HepG2 (cell line): ENCODE measurements around the gene RARRES1. TPM values are rescaled to one million over a fixed set of nuclear protein-coding genes. Genes with fewer than 3 reads are reported as not detected.

Experiments used
- ATAC-seq: fragments of 200-7000 bp; cut with Tn5 transposase; 3 replicates; pipeline ENCODE4 v1.9.1; 2020; ENCODE audit warnings: mild to moderate bottlenecking, moderate library complexity
- BruUV-seq: library from RNA; stranded (reverse); fragments of 400-500 nt; replicated peaks from 2 replicates; lab custom pipeline; 2021; lab: Mats Ljungman, UMichigan
- CTCF ChIA-PET: fragments of 300-600 bp; formaldehyde crosslinking; extraction: SDS; loops from one replicate; lab custom pipeline; 2021; ENCODE audit warnings: low total read pairs, inconsistent platforms, low intra/inter-chr PET ratio; lab: Yijun Ruan, JAX
- POLR2A ChIA-PET: fragments of 350-600 bp; sonication (Branson Sonifier 250); formaldehyde crosslinking; loops from one replicate; lab custom pipeline; 2020; ENCODE audit warnings: antibody characterized with exemption, inconsistent platforms; lab: Yijun Ruan, JAX
- DNase-seq: peaks from one replicate; pipeline ENCODE4 v3.0.0-alpha.2; 2015; ENCODE audit warnings: low spot score
- FAIRE-seq: peaks from 3 replicates; lab custom pipeline; 2011; peaks lifted over from hg19 to GRCh38; lab: Jason Lieb, UNC
- H2AFZ ChIP-seq: one replicate; pipeline ENCODE4 v1.6.1; 2011; ENCODE audit warnings: low read length, inconsistent platforms
- H3K27ac ChIP-seq: fragments of 300-600 bp; 3 replicates; pipeline ENCODE4 v1.8.0; 2011; ENCODE audit warnings: mixed run types, mild to moderate bottlenecking, mixed read lengths, low read length, inconsistent platforms; ENCODE audit not compliant: insufficient read depth; ENCODE audit errors: extremely low read length
- H3K27me3 ChIP-seq, 2 experiments: fragments of 200-600 bp in 1 of 2; 2 replicates in 1 of 2; 3 replicates in 1 of 2; pipeline versions ENCODE4 v1.6.0 to v1.8.0; 2011; ENCODE audit warnings: low read length in 2 of 2, mild to moderate bottlenecking in 2 of 2, moderate library complexity in 2 of 2, inconsistent platforms in 1 of 2; ENCODE audit not compliant: insufficient read depth in 2 of 2, control insufficient read depth in 1 of 2
- H3K36me3 ChIP-seq, 2 experiments: fragments of 200-600 bp in 1 of 2; replicated peaks in 1 of 2; 2 replicates in 1 of 2; 3 replicates in 1 of 2; pipeline versions ENCODE4 v1.5.1 to v1.8.0; 2011; ENCODE audit warnings: low read length in 2 of 2, inconsistent platforms in 1 of 2; ENCODE audit not compliant: insufficient read depth in 2 of 2, control insufficient read depth in 1 of 2
- H3K4me1 ChIP-seq: 2 replicates; pipeline ENCODE4 v1.5.1; 2012; ENCODE audit warnings: low read length, inconsistent platforms; ENCODE audit not compliant: insufficient read depth
- H3K4me2 ChIP-seq: 2 replicates; pipeline ENCODE4 v1.6.0; 2011; ENCODE audit warnings: low read depth, low read length, inconsistent platforms
- H3K4me3 ChIP-seq, 3 experiments: fragments of 200-600 bp in 1 of 3; sonication (generic), shearing (Covaris generic) in 1 of 3; replicated peaks in 1 of 3; 2 replicates each; pipeline ENCODE4 v1.5.1; 2011 to 2016; ENCODE audit warnings: low read length in 3 of 3, inconsistent platforms in 2 of 3, low read depth in 2 of 3, mild to moderate bottlenecking in 2 of 3, control low read depth in 1 of 3, mixed read lengths in 1 of 3; ENCODE audit not compliant: insufficient read depth in 1 of 3
- H3K79me2 ChIP-seq: one replicate; pipeline ENCODE4 v1.6.1; 2011; ENCODE audit warnings: low read length, inconsistent platforms; ENCODE audit not compliant: insufficient read depth
- H3K9ac ChIP-seq: 2 replicates; pipeline ENCODE4 v1.6.0; 2011; ENCODE audit warnings: mild to moderate bottlenecking, low read depth, low read length, inconsistent platforms; ENCODE audit not compliant: insufficient read depth
- H3K9me3 ChIP-seq: 2 replicates; pipeline ENCODE4 v1.5.1; 2012; ENCODE audit warnings: mild to moderate bottlenecking, low read length
- H4K20me1 ChIP-seq: 2 replicates; pipeline ENCODE4 v1.6.0; 2011; ENCODE audit warnings: inconsistent platforms, mild to moderate bottlenecking, low read length, moderate library complexity; ENCODE audit not compliant: insufficient read depth
- ATM ChIP-seq: fragments of 450-650 bp; IDR thresholded peaks from 2 replicates; pipeline ENCODE4 v1.7.1; 2017; ENCODE audit warnings: mild to moderate bottlenecking, borderline replicate concordance
- FOXC1 ChIP-seq: sonication (generic); formaldehyde crosslinking; IDR thresholded peaks from 2 replicates; pipeline ENCODE4 v1.8.0; 2022; ENCODE audit warnings: mild to moderate bottlenecking, missing genetic modification reagents, borderline replicate concordance
- GATA4 ChIP-seq: sonication (generic); IDR thresholded peaks from 2 replicates; pipeline ENCODE4 v1.6.1; 2016; ENCODE audit warnings: antibody characterized with exemption, low read depth, borderline replicate concordance
- IRF2 ChIP-seq: IDR thresholded peaks from 2 replicates; pipeline ENCODE4 v1.6.1; 2018; ENCODE audit warnings: missing genetic modification reagents, missing compliant biosample characterization
- KLF13 ChIP-seq: sonication (generic); formaldehyde crosslinking; IDR thresholded peaks from 2 replicates; pipeline ENCODE4 v1.4.0; 2020; ENCODE audit warnings: mild to moderate bottlenecking, missing genetic modification reagents
- SMAD1 ChIP-seq: sonication (generic); formaldehyde crosslinking; IDR thresholded peaks from 2 replicates; pipeline ENCODE4 v1.4.0; 2020; ENCODE audit warnings: missing genetic modification reagents, low read depth, mild to moderate bottlenecking, borderline replicate concordance
- TARDBP ChIP-seq: sonication (generic); formaldehyde crosslinking; IDR thresholded peaks from 2 replicates; pipeline ENCODE4 v1.8.0; 2022; ENCODE audit warnings: mild to moderate bottlenecking, missing genetic modification reagents
- TGIF2 ChIP-seq: IDR thresholded peaks from 2 replicates; pipeline ENCODE4 v1.6.1; 2016; ENCODE audit warnings: control low read depth, missing compliant biosample characterization
- ZFP36 ChIP-seq: fragments of 150-350 bp; IDR thresholded peaks from 2 replicates; pipeline ENCODE4 v1.6.1; 2018; ENCODE audit warnings: borderline replicate concordance, low read length, low read depth; ENCODE audit not compliant: partially characterized antibody
- ZMAT3 ChIP-seq: sonication (generic); formaldehyde crosslinking; conservative IDR thresholded peaks from 2 replicates; pipeline ENCODE4 v1.7.0; 2021; ENCODE audit warnings: missing genetic modification reagents
- ZNF263 ChIP-seq: sonication (generic); formaldehyde crosslinking; IDR thresholded peaks from 2 replicates; pipeline ENCODE4 v1.4.0; 2020; ENCODE audit warnings: missing genetic modification reagents
- WGBS: methylation state at CpG from one replicate; pipeline ENCODE4 v1.1.6; 2017; ENCODE audit warnings: low lambda C conversion rate; 5-methylcytosine and 5-hydroxymethylcytosine counted together
- in situ Hi-C: cut with HindIII; loops from 2 replicates; pipeline ENCODE4 v1.10.0; 2017; ENCODE audit warnings: low pct_unique_long_range_greater_than_20kb; ENCODE audit not compliant: extremely low pct_ligation_motif_present
- intact Hi-C: fragments of 100-400 bp; cut with micrococcal nuclease; formaldehyde crosslinking; loops from one replicate; pipeline ENCODE4 v1.10.0; 2022; ENCODE audit not compliant: unreplicated experiment
- polyA plus RNA-seq, 8 experiments: library from polyadenylated mRNA; depleted of rRNA in 3 of 8; stranded (reverse) in 7 of 8; unstranded in 1 of 8; fragments of >200 nt; fragmentation: Illumina TruSeq in 4 of 8; extraction: Trizol in 4 of 8; gene quantifications; 2 replicates each; pipeline versions ENCODE4 v1.2.1 to v1.2.3, GENCODE V29; 2011 to 2016; ENCODE audit warnings: low read depth in 4 of 8, missing spikeins in 1 of 8, mixed read lengths in 1 of 8; ENCODE audit not compliant: insufficient read depth in 1 of 8
- total RNA-seq, 5 experiments: library from RNA; depleted of rRNA; stranded (reverse); fragments of >200 nt; fragmentation: Illumina TruSeq; extraction: Trizol; gene quantifications; 2 replicates each; pipeline ENCODE4 v1.2.3, GENCODE V29; 2016; ENCODE audit warnings: low read depth in 1 of 5
- TF ChIP-seq, protein P1 (sequence below): IDR thresholded peaks from 2 replicates; pipeline ENCODE4 v1.6.1; 2016; ENCODE audit warnings: missing compliant biosample characterization, missing genetic modification reagents, borderline replicate concordance
- TF ChIP-seq, protein P2 (sequence below), 2 experiments: sonication (generic) in 1 of 2; formaldehyde crosslinking in 1 of 2; IDR thresholded peaks; 2 replicates each; pipeline versions ENCODE4 v1.4.0 to v1.6.1; 2018 to 2020; ENCODE audit warnings: missing genetic modification reagents in 2 of 2, borderline replicate concordance in 1 of 2, low read depth in 1 of 2, mild to moderate bottlenecking in 1 of 2, missing biosample characterization in 1 of 2
- TF ChIP-seq, protein P3 (sequence below): sonication (generic); formaldehyde crosslinking; IDR thresholded peaks from 2 replicates; pipeline ENCODE4 v1.5.1; 2020; ENCODE audit warnings: missing genetic modification reagents, mild to moderate bottlenecking, borderline replicate concordance

RARRES1 gene
- total and polyA plus RNA-seq, 2 of the 13 experiments (the other 11 are each of a cell fraction or from before 2014, with no cell fraction given) = not detected

DNA sequence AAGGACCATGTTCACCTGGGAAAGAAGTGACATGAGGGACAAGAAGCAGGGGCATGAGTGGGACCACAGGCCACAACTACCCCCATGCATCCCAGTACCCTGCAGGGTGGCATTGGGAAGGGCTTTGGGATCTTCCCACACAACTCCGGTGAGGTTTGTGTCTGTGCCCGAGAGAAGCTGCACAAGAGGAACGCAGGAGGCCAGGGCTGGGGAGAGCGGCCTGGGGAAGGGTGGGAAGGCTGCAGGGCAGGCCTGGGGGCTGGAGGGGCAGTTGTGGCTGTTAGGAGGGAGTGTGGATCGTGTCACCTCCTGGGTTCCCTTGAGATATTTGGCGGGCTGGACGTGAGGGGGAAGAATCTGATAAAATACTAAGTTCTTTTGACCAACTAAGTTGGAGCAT is 44.3 kb upstream of the RARRES1 start:
- POLR2A ChIA-PET = interaction anchor here (1.8 kb wide), 1 partner anchor 8 kb away, joined by 6 read pairs; no protein-coding TSS in a partner anchor
- no TSS peak for BruUV-seq
- peak overlapping the region in 1 of 3 experiments; percentile 13; a peak in 1 of 6 replicates for H3K4me3 ChIP-seq
- 80% methylated on average over 7 of the region's 7 CpGs for WGBS
- H3K27me3 ChIP-seq = no peaks in the 10 kb centered on the region
- H3K9ac ChIP-seq = no peak overlapping the region
- ATAC-seq (no peak; the same call in 2 of the 3 replicates), FAIRE-seq (no peak)
- intact Hi-C loops = no loop called here
- CTCF ChIA-PET = no interaction called here
- TF ChIP-seq KLF13 (CRISPR knock-in tag) = no peak
- TF ChIP-seq IRF2 = no peak
- TF ChIP-seq ZNF263 (CRISPR knock-in tag) = no peak
- TF ChIP-seq, protein P1, sequence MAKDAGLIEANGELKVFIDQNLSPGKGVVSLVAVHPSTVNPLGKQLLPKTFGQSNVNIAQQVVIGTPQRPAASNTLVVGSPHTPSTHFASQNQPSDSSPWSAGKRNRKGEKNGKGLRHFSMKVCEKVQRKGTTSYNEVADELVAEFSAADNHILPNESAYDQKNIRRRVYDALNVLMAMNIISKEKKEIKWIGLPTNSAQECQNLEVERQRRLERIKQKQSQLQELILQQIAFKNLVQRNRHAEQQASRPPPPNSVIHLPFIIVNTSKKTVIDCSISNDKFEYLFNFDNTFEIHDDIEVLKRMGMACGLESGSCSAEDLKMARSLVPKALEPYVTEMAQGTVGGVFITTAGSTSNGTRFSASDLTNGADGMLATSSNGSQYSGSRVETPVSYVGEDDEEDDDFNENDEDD = no peak
- no peak for TF ChIP-seq GATA4
- TF ChIP-seq, protein P2, sequence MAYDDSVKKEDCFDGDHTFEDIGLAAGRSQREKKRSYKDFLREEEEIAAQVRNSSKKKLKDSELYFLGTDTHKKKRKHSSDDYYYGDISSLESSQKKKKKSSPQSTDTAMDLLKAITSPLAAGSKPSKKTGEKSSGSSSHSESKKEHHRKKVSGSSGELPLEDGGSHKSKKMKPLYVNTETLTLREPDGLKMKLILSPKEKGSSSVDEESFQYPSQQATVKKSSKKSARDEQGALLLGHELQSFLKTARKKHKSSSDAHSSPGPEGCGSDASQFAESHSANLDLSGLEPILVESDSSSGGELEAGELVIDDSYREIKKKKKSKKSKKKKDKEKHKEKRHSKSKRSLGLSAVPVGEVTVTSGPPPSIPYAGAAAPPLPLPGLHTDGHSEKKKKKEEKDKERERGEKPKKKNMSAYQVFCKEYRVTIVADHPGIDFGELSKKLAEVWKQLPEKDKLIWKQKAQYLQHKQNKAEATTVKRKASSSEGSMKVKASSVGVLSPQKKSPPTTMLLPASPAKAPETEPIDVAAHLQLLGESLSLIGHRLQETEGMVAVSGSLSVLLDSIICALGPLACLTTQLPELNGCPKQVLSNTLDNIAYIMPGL (CRISPR knock-in tag; IDR thresholded peaks at IDR 0.05; ENCODE audit: borderline replicate concordance in 1 of 2, low read depth in 1 of 2) = no peak
- TF ChIP-seq ZFP36 = no peak
- no peak for TF ChIP-seq TGIF2 (CRISPR knock-in tag)
- TF ChIP-seq ZMAT3 (CRISPR knock-in tag) = no peak
- TF ChIP-seq, protein P3, sequence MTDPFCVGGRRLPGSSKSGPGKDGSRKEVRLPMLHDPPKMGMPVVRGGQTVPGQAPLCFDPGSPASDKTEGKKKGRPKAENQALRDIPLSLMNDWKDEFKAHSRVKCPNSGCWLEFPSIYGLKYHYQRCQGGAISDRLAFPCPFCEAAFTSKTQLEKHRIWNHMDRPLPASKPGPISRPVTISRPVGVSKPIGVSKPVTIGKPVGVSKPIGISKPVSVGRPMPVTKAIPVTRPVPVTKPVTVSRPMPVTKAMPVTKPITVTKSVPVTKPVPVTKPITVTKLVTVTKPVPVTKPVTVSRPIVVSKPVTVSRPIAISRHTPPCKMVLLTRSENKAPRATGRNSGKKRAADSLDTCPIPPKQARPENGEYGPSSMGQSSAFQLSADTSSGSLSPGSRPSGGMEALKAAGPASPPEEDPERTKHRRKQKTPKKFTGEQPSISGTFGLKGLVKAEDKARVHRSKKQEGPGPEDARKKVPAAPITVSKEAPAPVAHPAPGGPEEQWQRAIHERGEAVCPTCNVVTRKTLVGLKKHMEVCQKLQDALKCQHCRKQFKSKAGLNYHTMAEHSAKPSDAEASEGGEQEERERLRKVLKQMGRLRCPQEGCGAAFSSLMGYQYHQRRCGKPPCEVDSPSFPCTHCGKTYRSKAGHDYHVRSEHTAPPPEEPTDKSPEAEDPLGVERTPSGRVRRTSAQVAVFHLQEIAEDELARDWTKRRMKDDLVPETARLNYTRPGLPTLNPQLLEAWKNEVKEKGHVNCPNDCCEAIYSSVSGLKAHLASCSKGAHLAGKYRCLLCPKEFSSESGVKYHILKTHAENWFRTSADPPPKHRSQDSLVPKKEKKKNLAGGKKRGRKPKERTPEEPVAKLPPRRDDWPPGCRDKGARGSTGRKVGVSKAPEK (CRISPR knock-in tag) = no peak
- TF ChIP-seq ATM = no peak
- no peak for TF ChIP-seq FOXC1 (CRISPR knock-in tag)
- no peak for TF ChIP-seq TARDBP
- no peak for TF ChIP-seq SMAD1 (CRISPR knock-in tag)
- TF ChIP-seq, all 625 proteins: peak for 0
- Histone ChIP-seq H3K4me1 (peaks cover 26% of the 10 kb centered on the region), H3K4me2 (0 out of 2 replicates have a peak overlapping the region, but pooled peaks have one; percentile 31), H3K27ac (no peak overlapping the region), H3K9me3 (no peaks in the 10 kb centered on the region), H2AFZ (no peak overlapping the region), H3K36me3 (no peaks in the 10 kb centered on the region), H3K79me2 (no peaks in the 10 kb centered on the region), H4K20me1 (no peaks in the 10 kb centered on the region)
- in situ Hi-C loops = loop anchor here (25.0 kb wide), 1 partner anchor 239 kb away; no protein-coding TSS in a partner anchor
- DNase-seq = no peak
